Measurements from ENCODE around the gene TMEM185B.
"Not testable (repeated sequence)": the region's sequence is repeated elsewhere in the genome, so short reads cannot be mapped to it uniquely, and the experiment has no call there.

Gene TMEM185B

DNA sequence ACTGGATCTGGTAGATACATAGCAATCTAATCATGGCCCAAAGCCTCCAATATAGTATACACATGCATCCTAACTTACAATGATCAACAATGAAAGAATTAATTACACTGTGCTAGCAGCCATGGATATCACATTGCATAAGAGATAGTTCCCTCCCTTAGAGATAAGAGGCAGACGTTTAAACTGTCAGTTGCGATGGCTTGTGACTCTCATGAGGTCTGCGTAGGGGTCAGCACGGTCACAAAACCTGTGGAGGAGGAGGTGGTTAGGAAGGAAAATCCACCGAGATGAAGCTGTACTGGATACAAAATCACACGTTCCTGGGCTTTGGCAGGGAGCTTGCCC is 28.7 kb upstream of the TMEM185B start:
- DNase-seq: no peak
- no peak for ATAC-seq

- ATAC-seq (no peak), DNase-seq (no peak)
Measured at GRCh38 chr2:120251078-120251477, 27.9 kb upstream of the TMEM185B start.

- ATAC-seq (no peak), DNase-seq (no peak)
Measured at GRCh38 chr2:120250640-120251039, 27.4 kb upstream of the TMEM185B start.

GRCh38 chr2:120247851-120248250 is 24.7 kb upstream of the TMEM185B start:
- ATAC-seq (no peak), DNase-seq (no peak)

- DNase-seq (no peak), ATAC-seq (no peak)
Measured at GRCh38 chr2:120246546-120247300, 23.5 kb upstream of the TMEM185B start.

GRCh38 chr2:120245520-120246332 is 22.5 kb upstream of the TMEM185B start:
- no peak for ATAC-seq
- no peak for DNase-seq

GRCh38 chr2:120244656-120245519 is 21.7 kb upstream of the TMEM185B start:
- DNase-seq (no peak), ATAC-seq (no peak)

- no peak for DNase-seq
- no peak for ATAC-seq
Measured at GRCh38 chr2:120243875-120244553, 20.8 kb upstream of the TMEM185B start.

DNA sequence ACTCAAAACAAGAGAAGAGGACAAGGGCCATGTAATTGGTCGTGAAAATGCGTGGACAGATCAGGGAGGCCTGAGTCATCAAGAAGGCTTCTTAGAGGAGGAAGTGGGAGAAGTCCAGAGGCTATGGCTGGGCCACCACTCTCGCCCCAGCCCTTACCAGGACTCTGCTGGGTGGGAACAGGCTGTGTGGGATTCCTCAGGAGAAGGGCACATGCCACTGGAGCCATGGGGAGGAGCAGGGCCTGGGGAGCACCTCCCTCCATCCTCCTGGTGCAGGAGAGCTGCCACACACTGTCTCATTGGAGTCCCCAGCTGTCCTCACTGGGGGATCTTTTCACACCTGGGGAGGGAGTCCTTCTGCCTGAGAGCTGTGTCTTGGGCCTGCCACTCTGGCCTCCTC is 20.0 kb upstream of the TMEM185B start:
- no peak for DNase-seq
- no peak for ATAC-seq

DNA sequence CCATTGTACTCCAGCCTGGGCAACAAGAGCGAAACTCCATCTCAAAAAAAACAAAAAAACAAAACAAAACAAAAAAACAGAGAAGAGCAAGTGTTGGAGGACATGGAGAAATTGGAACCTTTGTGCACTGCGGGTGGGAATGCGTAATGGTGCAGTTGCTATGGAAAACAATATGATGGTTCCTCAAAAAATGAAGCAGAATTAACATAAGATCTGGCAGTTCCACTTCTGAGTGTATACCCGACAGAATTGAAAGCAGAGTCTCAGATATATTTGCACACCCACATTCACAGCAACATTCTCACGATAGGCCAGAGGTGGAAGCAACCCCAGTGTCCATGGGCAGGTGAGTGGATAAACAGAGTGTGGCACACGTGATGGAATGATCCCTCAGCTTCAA is 18.5 kb upstream of the TMEM185B start:
- ATAC-seq (no peak), DNase-seq (no peak)

DNA sequence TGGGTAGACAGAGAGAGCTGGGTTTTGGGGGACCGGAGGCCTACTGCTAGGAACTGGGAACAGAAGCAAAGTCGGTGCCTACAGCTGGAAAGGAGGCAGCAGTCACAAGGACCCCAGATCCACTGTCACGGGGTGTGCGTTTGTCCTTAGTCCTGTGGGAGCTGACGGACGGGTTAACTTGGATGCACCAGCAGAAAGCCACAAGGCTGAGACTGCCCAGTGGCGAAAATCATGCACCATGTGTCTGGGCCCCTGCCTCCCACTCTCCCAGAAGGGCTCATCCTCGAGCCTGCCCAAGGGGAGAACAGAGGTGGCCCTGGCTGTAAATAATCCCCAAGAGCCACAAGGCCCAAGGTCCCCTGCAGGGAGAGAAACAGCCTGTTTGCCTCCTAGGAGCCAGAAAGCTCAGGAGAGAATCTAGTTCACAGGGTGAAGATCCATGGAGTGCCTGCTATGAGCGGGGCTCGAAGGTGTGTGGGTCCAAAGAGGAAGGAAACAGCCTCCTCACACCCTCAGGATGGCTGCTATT is 17.8 kb upstream of the TMEM185B start:
- DNase-seq (no peak), ATAC-seq (no peak)

GRCh38 chr2:120239488-120240287 is 16.5 kb upstream of the TMEM185B start:
- ATAC-seq (peak; percentile 8), DNase-seq (no peak)

- no peak for DNase-seq
- no peak for ATAC-seq
Measured at GRCh38 chr2:120238728-120239487, 15.7 kb upstream of the TMEM185B start.

DNA sequence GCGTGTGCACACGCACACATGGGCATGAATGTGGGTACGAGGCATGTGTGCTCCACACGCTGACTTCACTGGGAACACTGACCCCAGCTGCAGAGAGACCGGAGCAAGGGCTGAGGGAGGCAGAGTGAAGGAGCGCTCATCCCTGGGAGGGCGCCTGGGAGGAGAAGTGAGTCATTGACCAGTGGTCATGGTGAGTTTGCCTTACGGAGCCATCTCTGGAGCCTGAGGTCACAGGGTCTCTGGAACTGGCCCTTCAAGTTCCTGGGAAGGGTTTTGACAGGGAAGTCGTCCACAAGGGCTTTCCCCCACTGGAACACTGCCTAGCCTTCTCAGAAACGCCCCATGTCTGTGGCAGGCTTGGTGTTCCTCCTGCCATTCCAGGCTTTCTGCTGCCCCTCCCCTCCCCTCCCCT is 14.3 kb upstream of the TMEM185B start:
- no peak for DNase-seq

GRCh38 chr2:120236791-120237190 is 13.6 kb upstream of the TMEM185B start:
- ATAC-seq: no peak
- no peak for DNase-seq

More for the DNA sequence above, 14.3 kb upstream of the TMEM185B start:
- no peak for ATAC-seq

GRCh38 chr2:120236316-120236715 is 13.1 kb upstream of the TMEM185B start:
- ATAC-seq (no peak), DNase-seq (no peak)

GRCh38 chr2:120235681-120236080 is 12.5 kb upstream of the TMEM185B start:
- ATAC-seq (no peak), DNase-seq (no peak)

- not testable (repeated sequence) for ATAC-seq, DNase-seq
Measured at GRCh38 chr2:120235158-120235557, 12.0 kb upstream of the TMEM185B start.

- ATAC-seq (no peak), DNase-seq (no peak)
Measured at GRCh38 chr2:120233292-120233691, 10.1 kb upstream of the TMEM185B start.

- ATAC-seq (peak; percentile 84), DNase-seq (peak; percentile 68)
Measured at GRCh38 chr2:120231974-120232635, 8.9 kb upstream of the TMEM185B start.

All from stimulated activated naive CD8-positive, alpha-beta T cell treated with anti-CD3 and anti-CD28 coated beads, Interleukin-15, Interleukin-2, amounts not matched to agents 100 U/mL and 50 U/mL, for 24 hours (primary cell).